ENCODE data around the gene F2R.

DNA sequence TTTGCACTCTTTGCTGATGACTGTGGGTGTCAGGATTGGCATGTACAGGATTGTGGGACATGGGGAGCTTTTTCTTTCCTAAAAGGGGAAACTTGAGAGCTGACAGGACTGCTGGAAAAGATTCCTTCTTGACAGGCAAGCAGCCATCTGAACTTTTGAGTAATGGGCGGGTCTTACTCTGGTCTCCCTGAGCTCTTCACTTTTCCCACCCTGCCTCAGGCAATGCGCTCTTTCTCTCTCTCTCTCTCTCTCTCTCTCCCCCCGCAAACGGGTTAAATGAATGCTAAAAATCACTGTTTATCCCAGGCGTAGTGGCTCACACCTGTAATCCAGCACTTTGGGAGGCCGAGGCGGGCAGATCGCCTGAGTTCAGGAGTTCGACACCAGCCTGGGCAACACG is 65.8 kb downstream of the F2R start:
- TF ChIP-seq, protein P1, sequence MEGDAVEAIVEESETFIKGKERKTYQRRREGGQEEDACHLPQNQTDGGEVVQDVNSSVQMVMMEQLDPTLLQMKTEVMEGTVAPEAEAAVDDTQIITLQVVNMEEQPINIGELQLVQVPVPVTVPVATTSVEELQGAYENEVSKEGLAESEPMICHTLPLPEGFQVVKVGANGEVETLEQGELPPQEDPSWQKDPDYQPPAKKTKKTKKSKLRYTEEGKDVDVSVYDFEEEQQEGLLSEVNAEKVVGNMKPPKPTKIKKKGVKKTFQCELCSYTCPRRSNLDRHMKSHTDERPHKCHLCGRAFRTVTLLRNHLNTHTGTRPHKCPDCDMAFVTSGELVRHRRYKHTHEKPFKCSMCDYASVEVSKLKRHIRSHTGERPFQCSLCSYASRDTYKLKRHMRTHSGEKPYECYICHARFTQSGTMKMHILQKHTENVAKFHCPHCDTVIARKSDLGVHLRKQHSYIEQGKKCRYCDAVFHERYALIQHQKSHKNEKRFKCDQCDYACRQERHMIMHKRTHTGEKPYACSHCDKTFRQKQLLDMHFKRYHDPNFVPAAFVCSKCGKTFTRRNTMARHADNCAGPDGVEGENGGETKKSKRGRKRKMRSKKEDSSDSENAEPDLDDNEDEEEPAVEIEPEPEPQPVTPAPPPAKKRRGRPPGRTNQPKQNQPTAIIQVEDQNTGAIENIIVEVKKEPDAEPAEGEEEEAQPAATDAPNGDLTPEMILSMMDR (IDR thresholded peaks at IDR 0.05; ENCODE audit: extremely low read depth in 1 of 2, insufficient read depth in 1 of 2, low read depth in 1 of 2, low read length in 2 of 2): no peak
- TF ChIP-seq EZH2 (IDR thresholded peaks at IDR 0.05; ENCODE audit: borderline replicate concordance, low read depth, low read length, severe bottlenecking) (no peak), FOS (IDR thresholded peaks at IDR 0.05; ENCODE audit: borderline replicate concordance, insufficient read depth, low read length) (no peak), POLR2A (IDR thresholded peaks at IDR 0.05; ENCODE audit: low read depth, low read length) (no peak)

Data from endothelial cell of umbilical vein (primary cell).